GM12872 (cell line): Measurements from ENCODE around the gene NPC1L1.

Experiments used
- TF ChIP-seq, protein P1 (sequence below): IDR thresholded peaks from 3 replicates; pipeline ENCODE4 v1.5.1; 2011; ENCODE audit warnings: low read depth, mild to moderate bottlenecking, low read length, moderate library complexity; ENCODE audit not compliant: insufficient read depth

NPC1L1 gene

GRCh38 chr7:44580945-44581878, 40.1 kb upstream of the NPC1L1 start:
- TF ChIP-seq, protein P1, sequence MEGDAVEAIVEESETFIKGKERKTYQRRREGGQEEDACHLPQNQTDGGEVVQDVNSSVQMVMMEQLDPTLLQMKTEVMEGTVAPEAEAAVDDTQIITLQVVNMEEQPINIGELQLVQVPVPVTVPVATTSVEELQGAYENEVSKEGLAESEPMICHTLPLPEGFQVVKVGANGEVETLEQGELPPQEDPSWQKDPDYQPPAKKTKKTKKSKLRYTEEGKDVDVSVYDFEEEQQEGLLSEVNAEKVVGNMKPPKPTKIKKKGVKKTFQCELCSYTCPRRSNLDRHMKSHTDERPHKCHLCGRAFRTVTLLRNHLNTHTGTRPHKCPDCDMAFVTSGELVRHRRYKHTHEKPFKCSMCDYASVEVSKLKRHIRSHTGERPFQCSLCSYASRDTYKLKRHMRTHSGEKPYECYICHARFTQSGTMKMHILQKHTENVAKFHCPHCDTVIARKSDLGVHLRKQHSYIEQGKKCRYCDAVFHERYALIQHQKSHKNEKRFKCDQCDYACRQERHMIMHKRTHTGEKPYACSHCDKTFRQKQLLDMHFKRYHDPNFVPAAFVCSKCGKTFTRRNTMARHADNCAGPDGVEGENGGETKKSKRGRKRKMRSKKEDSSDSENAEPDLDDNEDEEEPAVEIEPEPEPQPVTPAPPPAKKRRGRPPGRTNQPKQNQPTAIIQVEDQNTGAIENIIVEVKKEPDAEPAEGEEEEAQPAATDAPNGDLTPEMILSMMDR = no peak

GRCh38 chr7:44576228-44576627, 35.1 kb upstream of the NPC1L1 start:
- TF ChIP-seq, protein P1 = no peak

GRCh38 chr7:44575054-44575453, 33.9 kb upstream of the NPC1L1 start:
- TF ChIP-seq, protein P1 = no peak

GRCh38 chr7:44574287-44574872, 33.2 kb upstream of the NPC1L1 start:
- TF ChIP-seq, protein P1 = no peak

DNA sequence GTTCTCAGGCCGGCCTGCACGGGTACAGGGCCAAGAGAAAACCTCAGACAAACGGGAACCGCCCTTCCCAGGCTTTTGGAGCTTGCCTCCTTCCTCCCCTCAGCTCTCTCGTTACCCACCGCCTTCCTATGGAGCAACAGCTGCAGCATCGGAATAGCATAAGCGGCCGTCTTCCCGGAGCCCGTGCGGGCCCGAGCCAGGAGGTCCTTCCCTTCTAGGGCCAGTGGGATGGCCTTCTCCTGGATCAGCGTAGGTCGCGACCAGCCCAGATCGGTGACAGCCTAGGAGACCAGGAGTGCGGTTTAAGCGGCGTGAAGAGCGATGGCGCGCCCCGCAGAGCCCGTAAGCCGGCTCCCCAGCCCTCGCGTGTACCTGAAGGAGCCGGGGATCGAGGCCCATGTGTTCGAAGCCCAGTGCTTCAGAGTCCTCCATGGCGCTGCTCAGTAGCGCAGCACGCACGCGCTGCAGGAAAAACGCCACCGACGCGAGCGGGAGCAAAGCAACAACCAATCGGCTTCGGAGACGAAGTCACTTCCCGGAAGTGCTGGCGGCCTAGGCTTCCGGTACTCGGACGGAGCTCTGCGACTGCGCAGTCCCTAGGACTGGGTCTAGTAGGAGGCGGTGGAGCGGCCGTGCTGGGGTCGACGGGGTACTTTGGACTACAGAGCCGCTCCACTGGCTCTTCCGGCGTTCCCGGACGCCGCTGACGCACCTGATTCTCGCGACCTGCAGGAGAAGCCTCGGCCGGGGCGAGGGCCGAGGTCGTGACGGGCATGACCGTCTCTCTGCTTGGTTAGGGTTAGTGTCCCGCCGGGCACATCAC, 32.5 kb upstream of the NPC1L1 start, which contains the start of gene DDX56:
DDX56 (minus strand) TSS at position 445 of the 823 bp plus-strand sequence; CDS start at position 432, 13 bp downstream.
- TF ChIP-seq, protein P1 = no peak

DNA sequence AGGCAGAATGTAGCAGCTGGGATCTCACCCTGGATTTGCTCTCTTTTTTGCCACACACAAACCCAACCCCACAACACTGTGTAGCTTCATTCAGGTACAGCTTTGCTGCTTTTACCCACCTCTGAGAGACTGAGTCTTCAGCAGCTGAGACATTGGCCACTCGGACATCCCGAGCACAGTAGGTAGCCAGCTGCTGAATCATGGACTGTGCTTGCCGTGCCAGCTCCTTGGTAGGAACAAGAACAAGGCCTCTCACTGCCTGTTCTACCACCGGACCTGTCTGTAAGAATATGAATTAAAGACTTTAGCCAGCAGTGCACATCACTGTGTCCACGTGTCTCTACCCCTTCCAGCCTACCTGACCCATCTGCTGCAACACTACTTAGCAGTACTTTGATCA, 31.6 kb upstream of the NPC1L1 start:
- TF ChIP-seq, protein P1 = no peak

- TF ChIP-seq, protein P1 = no peak
Observed at GRCh38 chr7:44569959-44570358, 28.8 kb upstream of the NPC1L1 start.
